GM18502 (cell line): ENCODE data around the gene ZNF24.
A peak's percentile ranks its signal among the peaks of the same experiment; 100 is the strongest.

Experiments
- ATAC-seq: cut with Tn5 transposase; IDR thresholded peaks from one replicate; pipeline ENCODE4 v1.9.1; 2021; ENCODE audit warnings: mild to moderate bottlenecking; ENCODE audit not compliant: unreplicated experiment, poor library complexity

The ZNF24 gene

DNA sequence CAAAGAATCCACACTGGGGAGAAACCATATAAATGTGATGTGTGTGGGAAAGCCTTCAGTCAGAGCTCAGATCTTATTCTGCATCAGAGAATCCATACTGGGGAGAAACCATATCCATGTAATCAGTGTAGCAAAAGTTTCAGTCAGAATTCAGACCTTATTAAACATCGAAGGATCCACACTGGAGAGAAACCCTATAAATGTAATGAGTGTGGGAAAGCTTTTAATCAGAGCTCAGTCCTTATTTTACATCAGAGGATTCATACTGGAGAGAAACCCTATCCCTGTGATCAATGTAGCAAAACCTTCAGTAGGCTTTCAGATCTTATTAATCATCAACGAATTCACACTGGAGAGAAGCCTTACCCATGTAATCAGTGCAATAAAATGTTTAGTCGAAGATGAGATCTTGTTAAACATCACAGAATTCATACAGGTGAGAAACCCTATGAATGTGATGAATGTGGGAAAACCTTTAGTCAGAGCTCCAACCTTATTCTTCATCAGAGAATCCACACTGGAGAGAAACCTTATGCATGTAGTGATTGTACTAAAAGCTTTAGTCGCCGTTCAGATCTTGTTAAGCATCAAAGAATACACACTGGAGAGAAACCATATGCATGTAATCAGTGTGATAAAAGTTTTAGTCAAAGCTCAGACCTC is 37.5 kb downstream of the ZNF24 start:
- ATAC-seq = no peak

DNA sequence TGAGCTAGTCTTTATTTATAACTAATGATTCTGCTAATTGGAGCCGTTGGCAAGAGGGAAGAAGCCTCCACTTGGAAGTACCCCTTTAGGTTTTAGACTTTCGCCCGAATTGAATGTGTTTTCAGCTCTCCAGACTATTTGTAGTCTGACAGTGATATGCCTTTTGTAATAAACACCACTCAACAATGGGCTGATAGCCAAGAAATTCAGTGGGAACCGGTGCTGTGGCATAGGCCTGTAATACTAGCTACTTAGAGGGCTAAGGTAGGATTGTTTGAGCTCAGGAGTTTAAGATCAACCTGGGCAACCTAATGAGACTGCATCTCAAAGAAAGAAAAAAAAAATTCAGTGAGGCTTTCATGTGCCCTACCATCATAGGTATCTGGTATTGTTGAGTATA is 40.6 kb downstream of the ZNF24 start:
- ATAC-seq = no peak

DNA sequence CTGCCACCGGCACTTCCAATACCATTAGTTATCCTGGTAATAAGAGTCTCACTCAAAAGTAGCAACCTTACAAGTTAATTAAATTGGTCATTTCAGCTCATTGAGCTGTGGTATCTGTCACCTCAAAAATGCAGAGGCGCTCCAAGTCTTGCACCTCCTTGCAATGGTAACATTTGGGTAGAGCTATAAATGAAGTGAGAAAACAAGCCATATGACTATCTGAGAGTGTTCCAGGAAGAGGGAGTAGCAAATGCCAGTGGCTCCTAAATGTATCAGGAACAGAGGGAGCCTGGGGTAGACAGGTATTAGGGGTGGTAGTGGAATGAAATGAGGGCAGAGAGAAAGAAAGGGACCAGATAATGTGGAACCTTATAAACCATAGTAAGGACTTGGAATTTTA is 48.2 kb downstream of the ZNF24 start:
- no peak for ATAC-seq

DNA sequence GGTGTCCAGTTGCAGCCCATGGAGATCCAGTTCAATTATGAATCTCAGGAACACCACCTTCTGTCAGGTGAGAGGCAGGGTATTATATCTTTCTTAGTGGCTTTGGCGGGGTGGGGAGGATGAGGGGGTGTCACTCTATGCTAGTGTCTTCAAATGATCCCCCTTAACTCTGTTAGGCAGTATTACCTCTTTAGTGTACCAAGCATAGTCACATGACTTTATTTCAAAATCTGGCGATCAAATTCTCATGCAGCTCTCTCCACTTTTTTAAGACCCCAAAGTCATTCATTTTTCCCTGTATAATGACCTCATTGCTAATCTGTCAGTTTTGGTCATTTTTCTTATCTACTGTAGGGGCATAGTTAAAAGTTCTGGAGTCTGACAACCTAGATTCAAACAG is 53.1 kb downstream of the ZNF24 start:
- ATAC-seq = no peak

DNA sequence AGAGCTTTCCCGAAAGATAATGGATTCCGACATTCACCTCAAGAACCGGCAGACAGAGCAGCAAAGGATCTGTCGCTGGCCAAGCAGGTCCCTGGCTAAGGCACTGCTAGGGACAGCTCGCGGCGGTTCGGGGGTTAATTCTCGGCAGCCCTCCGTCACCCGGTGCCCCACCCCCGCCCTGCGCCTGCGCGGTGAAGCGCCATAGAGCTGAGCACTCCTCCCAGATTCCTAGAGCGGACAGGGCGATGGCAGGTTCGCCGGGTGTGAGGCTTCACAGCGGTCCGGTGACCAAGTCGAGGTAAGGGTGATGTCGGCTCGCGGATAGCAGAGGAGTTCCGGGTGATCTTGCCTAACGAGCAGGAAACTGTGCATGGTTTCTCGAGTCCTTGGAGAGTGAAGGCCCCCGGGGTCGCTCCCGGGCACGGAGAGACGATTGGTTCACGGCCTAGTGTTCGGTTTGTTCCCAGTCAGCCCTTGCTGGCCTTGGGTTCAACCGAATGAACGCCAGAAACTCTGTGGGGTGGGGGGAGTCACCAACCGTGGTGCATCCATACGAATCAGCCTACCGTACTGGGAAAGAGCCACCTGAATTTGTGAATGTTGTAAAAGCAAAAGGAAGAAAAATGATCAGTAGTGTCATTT is 54.0 kb downstream of the ZNF24 start, which contains the start of gene ZSCAN30:
Gene ZSCAN30 (minus strand): TSS at position 136 of the 642 bp plus-strand sequence. CDS start 25,877 bp downstream, outside the sequence.
- peak; percentile 96 for ATAC-seq

DNA sequence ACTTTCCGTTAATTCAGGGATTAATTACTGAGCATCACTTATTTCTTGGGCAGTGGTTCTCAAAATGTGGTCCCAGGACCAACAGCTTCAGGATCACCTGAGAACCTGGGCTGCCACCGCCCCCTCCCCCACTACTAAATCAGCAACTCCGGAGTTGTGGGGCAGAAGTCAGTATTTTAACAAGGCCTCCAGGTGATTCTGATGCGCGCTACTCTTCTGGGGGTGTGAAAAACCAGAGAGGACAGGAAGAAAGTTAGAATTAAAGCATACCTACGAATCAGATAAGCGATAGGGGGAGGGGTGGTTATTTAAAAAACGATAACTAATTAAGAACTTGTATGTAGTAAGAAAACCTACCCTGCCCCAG is 54.5 kb downstream of the ZNF24 start:
- ATAC-seq = peak; percentile 44

DNA sequence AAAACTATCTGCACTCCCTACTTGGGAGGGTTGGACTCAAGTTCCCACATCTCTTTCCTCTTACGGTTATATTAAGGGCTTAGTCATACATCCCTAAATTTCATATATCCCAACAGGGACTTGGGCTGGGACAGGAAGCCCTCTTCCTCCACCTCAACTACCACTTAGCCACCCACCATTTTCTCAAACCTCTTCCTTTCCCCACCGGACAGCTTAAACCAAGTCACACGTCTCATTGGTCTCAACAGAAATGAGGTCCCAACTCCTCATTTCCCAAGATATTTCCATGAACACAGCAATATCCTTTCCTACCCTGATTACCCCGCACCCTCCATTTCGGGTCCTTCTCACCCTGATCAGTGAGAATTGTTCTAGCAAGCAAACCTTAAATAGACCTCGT is 54.9 kb downstream of the ZNF24 start:
- no peak for ATAC-seq

DNA sequence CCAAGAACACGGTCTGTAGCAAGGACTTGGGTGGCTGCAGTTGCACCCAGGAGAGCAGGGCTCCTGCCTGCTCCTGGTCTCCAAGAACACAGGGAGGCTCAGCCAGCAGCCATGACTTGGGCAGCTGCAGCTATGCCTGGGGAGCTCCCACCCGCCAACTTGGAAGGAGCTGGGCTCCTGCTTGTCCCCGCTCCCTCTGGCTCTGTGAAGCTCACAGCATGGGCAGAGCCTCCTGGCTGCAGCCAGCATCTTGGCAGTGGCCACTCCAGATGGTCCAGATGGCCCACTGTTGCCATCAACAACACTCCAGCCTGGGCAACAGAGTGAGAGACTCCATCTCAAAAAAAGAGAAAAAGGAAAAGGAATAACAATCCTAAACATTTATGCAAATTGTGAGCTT is 59.4 kb downstream of the ZNF24 start:
- no peak for ATAC-seq

DNA sequence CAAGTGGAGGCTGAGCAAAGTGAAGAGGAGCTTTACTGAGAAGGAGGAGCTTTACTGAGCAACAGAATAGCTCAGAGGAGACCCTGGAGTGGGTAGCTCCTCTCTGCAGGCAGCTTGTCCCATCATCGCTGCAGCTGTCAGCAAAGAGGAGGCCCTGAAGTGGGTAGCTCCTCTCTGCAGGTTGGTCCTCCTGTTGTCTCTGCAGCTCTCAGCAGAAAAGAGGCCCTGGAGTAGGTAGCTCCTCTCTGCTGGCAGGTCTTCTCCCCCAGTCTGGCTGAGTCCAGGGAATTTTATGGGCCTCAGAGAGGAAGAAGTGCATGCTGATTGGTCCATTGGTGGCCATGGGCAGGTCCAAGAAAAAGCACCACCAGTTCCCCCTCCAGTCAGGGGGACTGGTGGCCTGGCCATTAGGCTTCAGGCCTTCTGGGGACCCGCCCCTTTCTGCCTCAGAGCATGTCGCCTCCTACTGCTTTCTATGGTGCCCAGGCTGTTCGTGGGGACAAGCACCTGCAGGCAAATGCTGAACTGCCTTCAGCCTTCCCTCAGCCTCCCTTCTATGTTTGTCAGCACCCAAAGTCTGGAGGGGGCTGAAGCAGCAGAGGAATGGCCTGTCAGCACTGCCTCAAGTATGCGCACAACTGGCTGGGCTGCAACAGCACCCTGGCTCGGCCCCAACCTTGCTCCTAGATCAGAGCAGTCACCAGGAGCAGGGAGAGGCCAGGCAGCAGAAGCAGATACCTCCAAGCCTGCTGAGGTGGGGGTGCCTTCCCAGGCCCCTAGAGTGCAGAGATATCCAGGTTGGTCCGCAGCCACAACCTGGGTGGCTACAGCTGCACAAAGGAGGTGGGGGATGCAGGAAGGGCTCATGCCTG is 60.1 kb downstream of the ZNF24 start:
- no peak for ATAC-seq

DNA sequence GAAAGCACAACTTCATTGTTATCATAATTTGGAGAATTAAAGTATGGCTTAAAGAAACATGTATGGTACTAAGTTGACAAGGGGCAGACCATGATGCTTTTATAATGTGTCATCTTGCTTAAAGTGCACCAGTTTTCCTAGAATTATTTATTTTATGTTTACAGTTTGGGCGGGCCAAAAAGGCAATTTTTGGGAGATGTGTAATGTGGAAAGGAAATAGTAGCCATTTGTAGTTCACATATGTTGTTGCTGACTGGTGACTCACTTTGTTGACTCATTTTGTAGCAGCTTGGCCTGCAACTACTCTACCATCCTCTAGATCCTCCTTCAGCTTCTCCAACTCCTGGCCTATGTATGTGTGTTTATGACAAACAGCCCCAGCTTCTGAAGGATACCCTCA is 61.9 kb downstream of the ZNF24 start:
- ATAC-seq = no peak
